ENCODE data around the gene WDR4. TPM values are rescaled to one million over a fixed set of nuclear protein-coding genes. Genes with fewer than 3 reads are reported as not detected.

Gene WDR4
- total and polyA plus RNA-seq, 10 of the 15 experiments (the other 5 are each of a cell fraction or from before 2014, with no cell fraction given): 2.1 to 45.3 (median 18.7) TPM

DNA sequence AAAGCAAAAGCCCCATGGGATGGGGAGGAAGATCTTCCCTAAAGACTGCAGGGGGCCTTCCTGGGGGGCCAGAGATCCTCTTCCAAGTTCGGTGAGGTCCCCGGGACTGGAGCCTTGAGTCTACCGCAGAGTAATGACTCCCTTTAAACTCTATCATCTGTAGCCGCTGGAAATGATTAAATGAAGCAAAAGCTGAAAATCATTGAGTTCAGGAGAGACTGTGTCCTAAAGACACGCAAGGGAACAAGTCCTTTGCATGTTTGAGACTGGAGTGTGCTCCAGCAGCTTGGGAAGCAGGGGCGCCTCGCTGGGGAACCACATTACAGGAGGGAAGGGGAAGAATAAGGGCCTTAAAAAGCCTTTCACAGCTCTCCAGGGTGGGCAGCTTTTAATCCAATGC lies 70.2 kb downstream of the WDR4 start:
- Histone ChIP-seq H3K4me2 (ENCODE audit: control insufficient read depth, insufficient read depth) (no peak overlapping the region), H3K4me1 (ENCODE audit: control insufficient read depth, insufficient read depth, low read length) (no peaks in the 10 kb centered on the region), H3K4me3 (no peak overlapping the region), H3K27me3 (replicated peaks in 1 of 2; ENCODE audit: control insufficient read depth in 2 of 2, insufficient read depth in 2 of 2, low read length in 1 of 2) (no peaks in the 10 kb centered on the region; a peak in 1 of 4 replicates), H3K79me2 (ENCODE audit: control insufficient read depth, insufficient read depth, low read length) (no peaks in the 10 kb centered on the region), H3K27ac (ENCODE audit: control insufficient read depth, insufficient read depth) (no peak overlapping the region), H4K20me1 (ENCODE audit: control insufficient read depth, insufficient read depth) (no peaks in the 10 kb centered on the region), H3K36me3 (ENCODE audit: control insufficient read depth in 2 of 2, insufficient read depth in 2 of 2, low read length in 1 of 2) (no peaks in the 10 kb centered on the region), H3K9me3 (replicated peaks; ENCODE audit: control insufficient read depth, insufficient read depth, low read length) (no peaks in the 10 kb centered on the region; the same call in 2 of the 3 replicates), H2AFZ (ENCODE audit: control insufficient read depth, low read depth, low read length) (no peak overlapping the region), H3K9ac (ENCODE audit: control insufficient read depth, insufficient read depth, low read length) (no peak overlapping the region)
- 46% methylated on average over 7 of the region's 7 CpGs for WGBS (ENCODE audit: insufficient coverage, insufficient replicate concordance, low lambda C conversion rate, missing lambda C conversion rate)
- DNase-seq (ENCODE audit: low read depth, low spot score) (no peak), ATAC-seq (no peak), FAIRE-seq (no peak)
- ChIA-PET POLR2A (no interaction called here), CTCF (no interaction called here), SMC1A (ENCODE audit: uncharacterized antibody, unreplicated experiment) (no interaction called here), RAD21 (ENCODE audit: unreplicated experiment) (no interaction called here)
- intact Hi-C loops (cut with micrococcal nuclease; ENCODE audit: unreplicated experiment): no loop called here
- BruUV-seq (replicated peaks): no TSS peak
- TF ChIP-seq NR2C1 (IDR thresholded peaks at IDR 0.05) (no peak), TARDBP (IDR thresholded peaks at IDR 0.05; ENCODE audit: borderline replicate concordance) (no peak), BCL11A (IDR thresholded peaks at IDR 0.05; ENCODE audit: low read depth, low read length) (no peak), CHD1 (IDR thresholded peaks at IDR 0.05; ENCODE audit: low read depth, low read length) (no peak), SUPT20H (IDR thresholded peaks at IDR 0.05; ENCODE audit: borderline replicate concordance, control insufficient read depth, low read depth, low read length) (no peak), CBX3 (IDR thresholded peaks at IDR 0.05; ENCODE audit: borderline replicate concordance, low read depth) (no peak), RELA (IDR thresholded peaks at IDR 0.05; ENCODE audit: borderline replicate concordance, partially characterized antibody) (no peak), TAF1 (IDR thresholded peaks at IDR 0.05; ENCODE audit: borderline replicate concordance, low read depth, low read length) (no peak), CBFB (IDR thresholded peaks at IDR 0.05; ENCODE audit: low read depth) (no peak), ZNF274 (IDR thresholded peaks at IDR 0.05; ENCODE audit: insufficient read depth, insufficient read length) (no peak)
- TF ChIP-seq, protein P1, sequence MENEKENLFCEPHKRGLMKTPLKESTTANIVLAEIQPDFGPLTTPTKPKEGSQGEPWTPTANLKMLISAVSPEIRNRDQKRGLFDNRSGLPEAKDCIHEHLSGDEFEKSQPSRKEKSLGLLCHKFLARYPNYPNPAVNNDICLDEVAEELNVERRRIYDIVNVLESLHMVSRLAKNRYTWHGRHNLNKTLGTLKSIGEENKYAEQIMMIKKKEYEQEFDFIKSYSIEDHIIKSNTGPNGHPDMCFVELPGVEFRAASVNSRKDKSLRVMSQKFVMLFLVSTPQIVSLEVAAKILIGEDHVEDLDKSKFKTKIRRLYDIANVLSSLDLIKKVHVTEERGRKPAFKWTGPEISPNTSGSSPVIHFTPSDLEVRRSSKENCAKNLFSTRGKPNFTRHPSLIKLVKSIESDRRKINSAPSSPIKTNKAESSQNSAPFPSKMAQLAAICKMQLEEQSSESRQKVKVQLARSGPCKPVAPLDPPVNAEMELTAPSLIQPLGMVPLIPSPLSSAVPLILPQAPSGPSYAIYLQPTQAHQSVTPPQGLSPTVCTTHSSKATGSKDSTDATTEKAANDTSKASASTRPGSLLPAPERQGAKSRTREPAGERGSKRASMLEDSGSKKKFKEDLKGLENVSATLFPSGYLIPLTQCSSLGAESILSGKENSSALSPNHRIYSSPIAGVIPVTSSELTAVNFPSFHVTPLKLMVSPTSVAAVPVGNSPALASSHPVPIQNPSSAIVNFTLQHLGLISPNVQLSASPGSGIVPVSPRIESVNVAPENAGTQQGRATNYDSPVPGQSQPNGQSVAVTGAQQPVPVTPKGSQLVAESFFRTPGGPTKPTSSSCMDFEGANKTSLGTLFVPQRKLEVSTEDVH (IDR thresholded peaks at IDR 0.05; ENCODE audit: low read depth, partially characterized antibody): no peak
- in situ Hi-C loops (cut with MboI): no loop called here
